Progenitor cell of endocrine pancreas (in vitro differentiated cells): Measurements from ENCODE around the gene SHISA2. TPM values are rescaled to one million over a fixed set of nuclear protein-coding genes. Genes with fewer than 3 reads are reported as not detected.

Experiments
- DNase-seq: peaks from one replicate; pipeline ENCODE4 v3.0.0; 2021; ENCODE audit warnings: low spot score; ENCODE audit not compliant: unreplicated experiment
- H3K27ac Mint-ChIP-seq: 2 replicates; pipeline ENCODE4 v1.8.0; 2021; ENCODE audit warnings: mild to moderate bottlenecking, moderate library complexity, mixed read lengths
- H3K27me3 Mint-ChIP-seq: 2 replicates; pipeline ENCODE4 v1.8.0; 2021; ENCODE audit warnings: mixed read lengths
- H3K36me3 Mint-ChIP-seq: 2 replicates; pipeline ENCODE4 v1.8.0; 2022; ENCODE audit warnings: mixed read lengths; ENCODE audit not compliant: insufficient read depth
- H3K4me1 Mint-ChIP-seq: 2 replicates; pipeline ENCODE4 v1.8.0; 2021; ENCODE audit warnings: low read depth, mixed read lengths
- H3K4me3 Mint-ChIP-seq: 2 replicates; pipeline ENCODE4 v1.8.0; 2021; ENCODE audit warnings: low read depth, mild to moderate bottlenecking, moderate library complexity, mixed read lengths
- H3K9me3 Mint-ChIP-seq: 2 replicates; pipeline ENCODE4 v1.8.0; 2021; ENCODE audit warnings: low read depth, mixed read lengths
- CTCF ChIP-seq: fragments of 200-600 bp; sonication (generic); IDR thresholded peaks from one replicate; pipeline ENCODE4 v1.5.0; 2021; ENCODE audit warnings: antibody characterized with exemption, mild to moderate bottlenecking; ENCODE audit not compliant: unreplicated experiment
- total RNA-seq: library from RNA; stranded (reverse); gene quantifications from 2 replicates; pipeline ENCODE4 v1.2.1, GENCODE V29; 2021

SHISA2 gene
- total RNA-seq, 1 donor from 2014 or later, result 15.2 TPM

GRCh38 chr13:26047040-26047439 lies 4.8 kb downstream of the SHISA2 start:
- peaks cover 4% of the 10 kb centered on the region for H3K36me3 Mint-ChIP-seq
- no peak for DNase-seq
- peaks cover 5% of the 10 kb centered on the region for H3K4me1 Mint-ChIP-seq
- H3K4me3 Mint-ChIP-seq, result no peak overlapping the region
- no peak overlapping the region for H3K27ac Mint-ChIP-seq
- no peak for TF ChIP-seq CTCF
- no peaks in the 10 kb centered on the region for H3K9me3 Mint-ChIP-seq
- H3K27me3 Mint-ChIP-seq, result peaks cover 10% of the 10 kb centered on the region

- Mint-ChIP-seq H3K27ac (no peak overlapping the region), H3K9me3 (no peaks in the 10 kb centered on the region), H3K27me3 (peaks cover 10% of the 10 kb centered on the region)
Observed at GRCh38 chr13:26046639-26047038, 5.2 kb downstream of the SHISA2 start.

GRCh38 chr13:26045142-26045541 lies 6.7 kb downstream of the SHISA2 start:
- Mint-ChIP-seq H3K27me3 (peaks cover 10% of the 10 kb centered on the region), H3K36me3 (peaks cover 4% of the 10 kb centered on the region), H3K27ac (no peak overlapping the region), H3K4me1 (peaks cover 5% of the 10 kb centered on the region), H3K4me3 (no peak overlapping the region), H3K9me3 (no peaks in the 10 kb centered on the region)
- no peak for DNase-seq
- TF ChIP-seq CTCF, result no peak

More at GRCh38 chr13:26046639-26047038, 5.2 kb downstream of the SHISA2 start:
- Mint-ChIP-seq H3K4me3 (no peak overlapping the region), H3K36me3 (peaks cover 4% of the 10 kb centered on the region), H3K4me1 (peaks cover 5% of the 10 kb centered on the region)
- TF ChIP-seq CTCF, result no peak
- no peak for DNase-seq

- H3K27ac Mint-ChIP-seq, result no peak overlapping the region
- TF ChIP-seq CTCF, result no peak
- no peaks in the 10 kb centered on the region for H3K9me3 Mint-ChIP-seq
Observed at GRCh38 chr13:26042785-26043184, 9.0 kb downstream of the SHISA2 start.

GRCh38 chr13:26041444-26041843 lies 10.4 kb downstream of the SHISA2 start:
- H3K4me3 Mint-ChIP-seq, result no peak overlapping the region
- H3K9me3 Mint-ChIP-seq, result no peaks in the 10 kb centered on the region
- H3K36me3 Mint-ChIP-seq, result peaks cover 2% of the 10 kb centered on the region
- H3K27ac Mint-ChIP-seq, result no peak overlapping the region
- DNase-seq, result no peak
- no peaks in the 10 kb centered on the region for H3K4me1 Mint-ChIP-seq
- H3K27me3 Mint-ChIP-seq, result no peaks in the 10 kb centered on the region
- no peak for TF ChIP-seq CTCF

More at GRCh38 chr13:26042785-26043184, 9.0 kb downstream of the SHISA2 start:
- Mint-ChIP-seq H3K4me1 (no peaks in the 10 kb centered on the region), H3K36me3 (peaks cover 4% of the 10 kb centered on the region), H3K27me3 (no peaks in the 10 kb centered on the region), H3K4me3 (no peak overlapping the region)
- no peak for DNase-seq
